AG08395 (cell line): ENCODE measurements around the gene UBR7.

Experiments
- DNase-seq: peaks from one replicate; pipeline ENCODE4 v3.0.0; 2012; ENCODE audit warnings: mixed read lengths, low spot score

Gene UBR7

GRCh38 chr14:93249128-93249831 lies 42.2 kb downstream of the UBR7 start:
- no peak for DNase-seq

- no peak for DNase-seq
Observed at GRCh38 chr14:93262446-93262845, 55.4 kb downstream of the UBR7 start.

GRCh38 chr14:93263416-93263815 lies 56.4 kb downstream of the UBR7 start:
- DNase-seq, result no peak

- no peak for DNase-seq
Observed at GRCh38 chr14:93266127-93266526, 59.1 kb downstream of the UBR7 start.

GRCh38 chr14:93267149-93267711 lies 60.2 kb downstream of the UBR7 start:
- no peak for DNase-seq

- no peak for DNase-seq
Observed at GRCh38 chr14:93268406-93268805, 61.4 kb downstream of the UBR7 start.

GRCh38 chr14:93269341-93270068 lies 62.4 kb downstream of the UBR7 start:
- peak; percentile 63 for DNase-seq

GRCh38 chr14:93271111-93271510 lies 64.1 kb downstream of the UBR7 start:
- no peak for DNase-seq

- DNase-seq, result no peak
Observed at GRCh38 chr14:93274055-93274806, 67.2 kb downstream of the UBR7 start.

- DNase-seq, result no peak
Observed at GRCh38 chr14:93276031-93276716, 69.1 kb downstream of the UBR7 start.
